Uterus (tissue), 4 donors: ENCODE measurements around the gene VSNL1. TPM values are rescaled to one million over a fixed set of nuclear protein-coding genes. Genes with fewer than 3 reads are reported as not detected.

ENCODE experiments used
- DNase-seq, 2 donors: peaks; one replicate each; pipeline ENCODE4 v3.0.0-alpha.2; 2019 to 2020
- H3K27ac ChIP-seq, 2 donors: fragments of 200-600 bp; sonication (generic); 1 replicate in 1 of 2; 2 replicates in 1 of 2; pipeline ENCODE4 v1.5.1; 2016 to 2018
- H3K27me3 ChIP-seq, 2 donors: fragments of 200-600 bp; sonication (generic); one replicate each; pipeline ENCODE4 v1.5.1; 2018 to 2019; ENCODE audit warnings: control low read depth in 1 of 2
- H3K36me3 ChIP-seq, 2 donors: fragments of 200-600 bp; sonication (generic); one replicate each; pipeline ENCODE4 v1.5.1; 2019; ENCODE audit warnings: control low read depth in 1 of 2
- H3K4me1 ChIP-seq, 2 donors: fragments of 200-600 bp; sonication (generic); one replicate each; pipeline ENCODE4 v1.5.1; 2018 to 2019; ENCODE audit warnings: control low read depth in 1 of 2
- H3K4me3 ChIP-seq, 2 donors: fragments of 200-600 bp; sonication (generic); 1 replicate in 1 of 2; 2 replicates in 1 of 2; pipeline ENCODE4 v1.5.1; 2018 to 2019; ENCODE audit warnings: mild to moderate bottlenecking in 1 of 2
- H3K9me3 ChIP-seq, 2 donors: fragments of 200-600 bp; sonication (generic); one replicate each; pipeline ENCODE4 v1.5.1; 2019; ENCODE audit warnings: control low read depth in 1 of 2
- CTCF ChIP-seq, 4 experiments: fragments of 200-600 bp in 2 of 4; fragments of 450-650 bp in 2 of 4; sonication (generic) in 2 of 4; IDR thresholded peaks; one replicate each; pipeline ENCODE4 v1.5.1; 2016 to 2019; ENCODE audit warnings: antibody characterized with exemption in 4 of 4, mild to moderate bottlenecking in 2 of 4, moderate library complexity in 1 of 4
- POLR2A ChIP-seq, 2 donors: fragments of 450-650 bp; IDR thresholded peaks; one replicate each; pipeline ENCODE4 v1.6.1; 2016; ENCODE audit warnings: antibody characterized with exemption in 2 of 2, mild to moderate bottlenecking in 1 of 2, moderate library complexity in 1 of 2
- intact Hi-C: fragments of 100-400 bp; cut with DNase I; formaldehyde crosslinking; loops from one replicate; pipeline ENCODE4 v1.15.1; 2023; ENCODE audit warnings: low total_unique reads
- total RNA-seq, 4 donors: library from RNA; depleted of rRNA in 3 of 4; stranded (reverse); fragments of >200 nt in 3 of 4; gene quantifications; one replicate each; pipeline versions ENCODE4 v1.1.0 to v1.2.4, GENCODE V29; 2014 to 2023
- donor health status: DM: yes; HTN: yes; CAD: no.

VSNL1 gene
- total RNA-seq, 4 donors from 2014 or later: 0.29 to 1.8 (median 0.61) TPM; not detected in 1

GRCh38 chr2:17610521-17610920 is 70.0 kb downstream of the VSNL1 start:
- Histone ChIP-seq H3K36me3 (no peaks in the 10 kb centered on the region), H3K27me3 (no peaks in the 10 kb centered on the region), H3K9me3 (no peaks in the 10 kb centered on the region), H3K4me3 (no peak overlapping the region), H3K27ac (no peak overlapping the region), H3K4me1 (no peaks in the 10 kb centered on the region)
- no peak for DNase-seq
- TF ChIP-seq CTCF (IDR thresholded peaks at IDR 0.05) (no peak), POLR2A (IDR thresholded peaks at IDR 0.05) (no peak)
- intact Hi-C loops: no loop called here

- no peaks in the 10 kb centered on the region for H3K9me3 ChIP-seq
- no peak for DNase-seq
- H3K36me3 ChIP-seq: no peaks in the 10 kb centered on the region
- no peaks in the 10 kb centered on the region for H3K27me3 ChIP-seq
- no peak overlapping the region for H3K27ac ChIP-seq
- no peak overlapping the region for H3K4me3 ChIP-seq
- intact Hi-C loops: no loop called here
- TF ChIP-seq CTCF (IDR thresholded peaks at IDR 0.05): no peak
- TF ChIP-seq POLR2A (IDR thresholded peaks at IDR 0.05): no peak
- no peaks in the 10 kb centered on the region for H3K4me1 ChIP-seq
Observed at GRCh38 chr2:17611036-17611435, 70.5 kb downstream of the VSNL1 start.

- no peaks in the 10 kb centered on the region for H3K27me3 ChIP-seq
- H3K4me3 ChIP-seq: no peak overlapping the region
- no peaks in the 10 kb centered on the region for H3K36me3 ChIP-seq
- TF ChIP-seq CTCF (IDR thresholded peaks at IDR 0.05) (no peak), POLR2A (IDR thresholded peaks at IDR 0.05) (no peak)
- no peak for DNase-seq
- no peaks in the 10 kb centered on the region for H3K4me1 ChIP-seq
- no peak overlapping the region for H3K27ac ChIP-seq
- H3K9me3 ChIP-seq: no peaks in the 10 kb centered on the region
- intact Hi-C loops: no loop called here
Observed at GRCh38 chr2:17614174-17614930, 73.9 kb downstream of the VSNL1 start.

GRCh38 chr2:17615147-17615546 is 74.7 kb downstream of the VSNL1 start:
- intact Hi-C loops: no loop called here
- TF ChIP-seq POLR2A (IDR thresholded peaks at IDR 0.05): no peak
- TF ChIP-seq CTCF (IDR thresholded peaks at IDR 0.05): no peak

DNA sequence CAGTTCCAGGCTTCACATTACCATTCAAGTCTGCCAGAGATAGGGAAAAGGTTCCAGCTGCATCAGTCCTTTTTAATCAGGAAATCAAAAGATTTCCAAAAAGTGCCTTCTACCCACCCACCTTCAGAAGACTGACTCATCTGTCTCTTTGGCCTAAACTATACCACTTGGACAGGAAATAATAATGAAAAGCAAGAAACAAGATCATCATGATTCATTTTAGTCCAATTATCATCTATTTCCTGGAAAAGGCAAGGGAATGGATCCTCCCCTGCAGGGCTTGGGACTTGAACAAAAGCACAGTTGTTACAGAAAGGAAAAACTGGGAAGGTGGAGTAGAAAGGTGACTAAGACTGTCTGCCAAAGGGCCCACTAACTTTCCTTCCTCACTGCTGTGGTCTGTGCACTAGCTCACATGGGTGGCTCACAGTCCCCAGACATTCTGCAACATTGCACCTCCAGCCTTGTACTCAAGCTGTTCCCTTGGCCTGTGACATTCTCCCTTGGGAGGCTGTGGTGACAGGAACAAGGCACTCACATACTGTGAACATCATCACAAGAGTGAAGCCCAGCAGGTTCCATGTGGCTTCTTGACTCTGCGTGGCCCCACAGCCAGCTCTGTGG is 75.3 kb downstream of the VSNL1 start:
- no peak overlapping the region for H3K27ac ChIP-seq
- H3K4me1 ChIP-seq: no peaks in the 10 kb centered on the region
- intact Hi-C loops: no loop called here
- no peaks in the 10 kb centered on the region for H3K9me3 ChIP-seq
- H3K27me3 ChIP-seq: no peaks in the 10 kb centered on the region
- TF ChIP-seq CTCF (IDR thresholded peaks at IDR 0.05) (no peak), POLR2A (IDR thresholded peaks at IDR 0.05) (no peak)
- no peak overlapping the region for H3K4me3 ChIP-seq
- no peak for DNase-seq
- no peaks in the 10 kb centered on the region for H3K36me3 ChIP-seq

More at GRCh38 chr2:17615147-17615546, 74.7 kb downstream of the VSNL1 start:
- Histone ChIP-seq H3K27ac (no peak overlapping the region), H3K4me1 (no peaks in the 10 kb centered on the region), H3K4me3 (no peak overlapping the region), H3K36me3 (no peaks in the 10 kb centered on the region), H3K9me3 (no peaks in the 10 kb centered on the region), H3K27me3 (no peaks in the 10 kb centered on the region)
- no peak for DNase-seq
